Inflammatory macrophage (primary cell): ENCODE data around the gene CLDN24.

Experiments used
- DNase-seq, 2 donors: peaks; one replicate each; pipeline ENCODE4 v3.0.0-alpha.2; 2020 to 2022

CLDN24 gene

DNA sequence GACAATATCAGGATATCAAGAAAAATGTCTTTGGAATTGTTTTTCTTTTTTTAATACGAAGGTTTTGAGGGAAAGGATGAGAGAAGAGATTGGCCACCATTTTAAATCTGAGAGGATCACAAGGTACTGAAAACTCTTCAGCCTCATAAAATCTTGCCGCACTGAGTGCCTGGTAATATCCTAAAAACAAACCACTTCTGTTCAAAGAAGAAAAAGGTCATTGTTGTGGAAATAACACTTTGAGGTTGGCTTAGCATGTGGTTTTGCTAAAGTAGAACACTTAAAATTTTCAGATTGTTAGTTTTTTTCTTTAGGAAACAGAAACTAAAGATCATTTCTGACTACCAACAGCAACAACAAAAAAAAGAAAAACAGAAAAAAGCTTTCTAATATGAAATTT lies 1.1 kb downstream of the CLDN24 start:
- DNase-seq: no peak

DNA sequence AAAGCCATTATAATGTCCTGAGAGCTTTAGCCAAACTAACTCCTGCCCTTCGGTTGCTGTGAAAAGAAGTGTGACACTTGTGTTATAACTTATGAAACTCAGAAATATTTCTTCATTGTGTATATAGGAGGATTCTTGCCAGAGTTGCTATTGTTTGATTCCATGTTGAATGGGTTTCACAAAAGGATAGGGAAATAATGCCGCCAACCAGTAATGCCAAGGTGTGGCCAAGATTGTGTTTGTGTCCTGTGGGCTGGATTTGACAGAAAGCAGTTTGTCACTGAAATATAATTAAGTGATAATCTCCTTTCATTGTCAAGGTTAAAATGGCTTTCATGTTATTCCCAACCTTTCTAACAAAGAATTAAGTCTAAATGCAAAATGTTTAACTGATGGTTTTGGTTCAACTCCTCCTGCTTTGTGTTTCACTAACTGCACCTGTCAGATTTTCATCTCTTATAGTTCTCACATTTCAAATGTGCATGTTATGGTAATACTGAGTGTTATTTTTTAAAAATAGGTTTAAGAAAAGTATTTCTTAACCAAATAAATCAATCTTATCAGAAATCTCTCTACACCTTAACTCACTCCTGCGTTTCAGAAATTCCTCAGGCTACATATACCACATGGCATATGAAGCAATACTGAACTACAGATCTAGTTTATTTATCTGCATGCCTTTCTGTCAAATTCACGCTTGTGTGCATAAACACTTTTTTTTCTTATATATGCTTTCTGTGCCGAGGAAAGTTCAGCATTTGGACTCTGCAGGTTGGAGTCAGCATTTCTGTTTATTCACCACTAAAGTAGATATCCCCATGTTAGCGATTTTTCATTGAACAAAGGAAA lies 1.8 kb downstream of the CLDN24 start, which contains the start of gene CLDN22:
TSS of gene CLDN22 (minus strand) at position 66 of the 849 bp plus-strand sequence. CDS start at position 8, 58 bp downstream.
- no peak for DNase-seq

DNA sequence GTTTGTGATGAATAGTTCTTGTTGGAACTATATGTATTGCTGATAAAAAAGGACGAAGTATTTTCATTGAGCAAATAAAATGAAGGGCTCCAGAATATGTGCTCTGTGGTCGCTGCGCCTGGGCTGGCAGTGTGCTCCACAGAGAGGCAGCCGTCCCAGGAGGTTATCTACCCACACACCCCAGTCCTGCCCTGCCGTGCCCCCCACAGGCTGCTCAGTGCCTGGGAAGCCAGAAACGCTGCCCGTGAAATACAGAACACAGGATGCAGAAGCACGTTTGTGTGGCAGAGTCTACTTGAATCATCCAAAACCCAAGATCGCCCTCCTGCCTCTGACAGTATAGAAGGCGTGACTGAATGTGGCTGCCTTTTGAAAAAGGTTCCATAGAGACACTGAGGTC lies 3.6 kb downstream of the CLDN24 start:
- DNase-seq: no peak

DNA sequence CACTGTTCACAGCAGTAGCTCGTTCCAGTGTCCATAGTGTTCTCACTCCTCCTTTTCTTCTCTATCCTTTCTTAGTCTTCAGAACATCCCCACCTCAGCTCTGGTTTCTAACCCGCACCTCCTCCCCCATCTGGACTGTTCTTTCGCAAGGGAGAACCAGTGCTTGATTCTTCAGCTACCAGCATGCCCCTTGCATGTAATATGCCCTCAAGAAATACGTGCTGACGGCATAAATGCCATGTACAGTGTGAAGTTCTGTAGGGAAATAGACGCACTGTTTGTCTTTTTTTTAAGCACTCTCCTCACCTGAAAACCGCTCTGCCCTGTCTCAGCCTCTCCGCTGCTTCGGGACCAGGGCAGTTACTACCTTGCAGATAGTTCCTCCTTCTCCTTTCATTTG lies 7.4 kb downstream of the CLDN24 start:
- DNase-seq: no peak

DNA sequence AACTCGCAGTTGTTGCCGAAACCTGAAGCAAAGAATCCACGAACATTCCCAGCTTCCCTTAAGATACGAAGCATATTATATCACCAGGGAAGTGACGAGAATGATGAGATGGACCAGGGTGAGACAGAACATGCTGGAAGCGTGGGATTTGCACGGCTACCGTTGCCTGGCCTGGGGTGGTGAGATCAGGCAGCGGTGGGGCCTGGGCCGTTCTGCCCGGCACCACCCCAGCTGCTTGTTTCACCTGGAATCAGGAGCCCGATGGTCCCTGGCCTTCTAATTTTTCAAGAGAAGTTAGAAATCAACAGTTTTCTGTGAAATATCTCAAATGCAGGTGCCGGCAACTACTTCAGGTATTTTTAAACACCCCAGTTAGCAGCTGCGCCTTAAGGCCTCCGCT lies 7.9 kb downstream of the CLDN24 start:
- DNase-seq: no peak

DNA sequence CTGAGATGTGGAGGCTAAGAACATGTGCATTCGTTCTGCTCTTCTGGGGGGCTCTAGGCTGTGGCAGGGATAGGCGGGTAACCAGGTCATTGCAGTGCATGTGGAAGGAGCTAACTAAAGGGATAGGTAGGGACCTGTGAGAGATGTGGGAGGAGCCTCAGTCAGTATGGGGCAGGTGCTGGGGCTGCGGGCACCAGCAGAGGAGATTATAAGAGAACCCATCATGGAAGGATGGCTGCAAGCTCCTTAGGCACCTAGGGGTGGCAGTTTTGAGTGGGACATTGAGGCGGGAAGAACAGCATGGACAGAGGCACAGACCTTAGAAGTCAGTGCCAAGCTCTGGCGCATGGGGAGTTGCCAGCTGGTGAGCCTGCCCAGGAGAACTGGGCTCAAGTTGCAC lies 9.4 kb downstream of the CLDN24 start:
- DNase-seq: no peak

DNA sequence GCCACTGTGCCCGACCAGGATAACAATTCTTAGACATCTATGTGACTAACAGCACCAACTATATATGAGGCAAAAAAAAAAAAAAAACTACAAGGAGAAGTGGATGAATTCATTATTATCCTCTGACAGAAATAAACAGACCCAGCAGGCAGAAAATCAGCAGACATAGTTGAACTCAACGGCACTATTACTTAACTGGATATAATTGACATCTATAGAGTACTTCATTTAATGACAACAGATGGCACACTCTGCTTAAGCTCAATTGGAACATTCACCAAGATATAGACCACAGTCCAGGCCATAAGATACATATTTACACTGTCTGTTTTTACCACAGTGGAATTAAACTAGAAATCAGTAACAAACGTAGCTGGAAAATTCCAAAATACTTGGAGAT lies 15.4 kb downstream of the CLDN24 start:
- DNase-seq: no peak

DNA sequence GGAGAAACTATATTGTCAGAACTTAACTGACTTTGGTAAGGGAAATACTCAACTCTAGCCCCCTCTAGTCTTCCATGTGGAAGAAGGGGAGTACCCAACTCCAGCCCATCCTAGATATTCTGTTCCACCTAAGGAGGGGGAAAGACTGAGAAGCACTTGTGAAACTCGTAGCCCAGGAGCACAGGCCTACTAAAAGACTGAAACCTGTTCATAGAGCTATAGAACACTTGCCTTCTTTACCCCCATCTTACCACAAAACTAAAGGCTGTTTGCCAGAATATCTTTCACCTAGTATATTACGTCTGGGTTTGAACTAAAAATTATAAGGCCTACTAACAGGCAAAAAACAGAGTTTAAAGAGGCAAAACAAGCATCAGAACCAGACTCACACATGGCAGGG lies 17.7 kb downstream of the CLDN24 start:
- no peak for DNase-seq

DNA sequence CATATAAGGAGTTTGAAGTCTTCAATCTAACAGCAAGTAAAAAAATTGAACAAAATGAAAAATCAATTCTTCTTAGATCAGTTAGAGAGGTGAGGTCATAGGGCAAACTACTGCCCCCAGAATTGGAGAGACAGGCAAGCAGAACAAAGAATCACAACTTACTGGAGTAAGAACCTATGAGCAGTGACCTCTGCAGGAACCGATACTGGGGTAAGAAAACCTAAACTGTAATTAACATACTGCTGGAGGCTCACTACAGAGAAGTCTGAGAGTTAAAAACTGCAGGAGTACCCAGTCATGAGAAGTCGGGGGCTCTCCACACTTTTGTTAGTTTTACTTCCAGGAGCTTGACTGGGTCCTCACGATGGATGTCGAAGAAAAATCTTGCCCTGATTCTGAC lies 18.2 kb downstream of the CLDN24 start:
- no peak for DNase-seq

DNA sequence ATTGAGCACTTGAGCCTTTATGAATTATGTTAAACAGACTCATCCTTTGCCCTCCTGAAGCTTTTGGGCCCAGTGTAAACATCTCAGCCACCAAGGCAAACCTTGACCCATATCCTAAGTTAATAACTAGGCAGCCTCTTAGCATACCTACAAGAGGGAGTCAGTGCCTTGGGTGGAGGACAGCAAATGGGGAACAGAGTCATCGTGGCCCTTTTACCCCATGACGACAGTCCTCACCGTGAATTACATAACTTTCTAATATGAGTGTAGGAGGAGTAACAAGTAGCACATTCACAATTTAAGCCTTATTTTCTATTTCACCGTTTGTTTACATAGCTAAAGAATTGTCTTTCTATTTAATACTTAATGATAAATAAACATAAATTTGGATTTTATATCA lies 18.9 kb downstream of the CLDN24 start:
- peak; percentile 55 to 75 for DNase-seq

DNA sequence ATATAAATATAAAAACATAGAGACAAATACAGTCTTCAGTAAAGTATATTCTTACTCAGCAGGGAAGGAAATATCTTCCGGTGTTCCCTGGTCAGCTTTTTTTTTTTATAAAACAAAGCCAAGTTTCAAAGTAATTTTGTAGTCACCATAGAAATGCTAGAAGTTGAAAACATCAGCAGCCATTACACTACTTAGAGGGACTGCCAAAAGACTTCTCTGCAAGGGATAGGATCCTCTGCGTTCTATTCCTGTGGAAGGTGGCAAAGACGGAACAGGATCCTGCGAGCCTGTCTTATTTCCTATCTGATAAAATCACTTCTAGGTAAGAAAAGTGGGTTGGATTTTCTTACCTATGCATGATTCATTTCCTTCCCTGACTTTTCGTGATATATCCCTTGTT lies 21.6 kb downstream of the CLDN24 start:
- no peak for DNase-seq

DNA sequence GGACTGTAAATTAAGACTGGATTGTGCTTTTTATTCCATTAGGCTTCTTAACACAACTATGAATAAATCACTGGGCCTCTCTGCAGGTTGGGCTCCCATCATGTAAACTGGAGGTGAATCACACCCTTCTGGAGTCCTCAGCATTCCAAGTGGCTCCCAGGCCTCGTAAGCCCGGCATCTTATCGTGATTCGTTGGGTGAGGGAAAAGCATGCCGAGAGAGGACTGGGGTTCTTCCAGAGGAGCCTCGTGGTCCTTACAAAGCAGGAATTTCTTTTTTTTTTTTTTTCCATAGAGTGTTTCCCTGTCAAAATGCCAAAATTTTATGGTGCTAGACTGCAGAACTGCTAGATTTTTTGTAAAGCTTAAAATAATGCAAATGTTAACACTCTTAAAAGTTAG lies 22.2 kb downstream of the CLDN24 start:
- DNase-seq: no peak

DNA sequence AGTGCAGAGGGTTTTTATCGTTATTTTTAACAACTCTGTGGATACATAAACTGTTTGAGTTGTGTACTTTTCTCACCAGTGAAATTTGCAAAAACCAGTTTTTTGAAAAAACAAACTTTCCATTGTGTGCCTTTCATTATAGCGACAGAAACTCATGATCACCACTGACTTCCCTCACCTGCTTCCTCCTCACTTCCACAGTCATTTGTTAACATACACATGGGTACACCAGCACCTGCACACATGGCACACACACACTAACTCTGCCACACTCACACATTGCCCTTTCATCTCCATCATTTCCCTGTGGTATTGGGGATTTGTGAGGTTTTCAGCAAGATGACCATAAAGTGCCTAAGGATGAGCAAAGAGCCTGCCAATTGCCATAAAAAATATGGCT lies 22.8 kb downstream of the CLDN24 start:
- DNase-seq: no peak

DNA sequence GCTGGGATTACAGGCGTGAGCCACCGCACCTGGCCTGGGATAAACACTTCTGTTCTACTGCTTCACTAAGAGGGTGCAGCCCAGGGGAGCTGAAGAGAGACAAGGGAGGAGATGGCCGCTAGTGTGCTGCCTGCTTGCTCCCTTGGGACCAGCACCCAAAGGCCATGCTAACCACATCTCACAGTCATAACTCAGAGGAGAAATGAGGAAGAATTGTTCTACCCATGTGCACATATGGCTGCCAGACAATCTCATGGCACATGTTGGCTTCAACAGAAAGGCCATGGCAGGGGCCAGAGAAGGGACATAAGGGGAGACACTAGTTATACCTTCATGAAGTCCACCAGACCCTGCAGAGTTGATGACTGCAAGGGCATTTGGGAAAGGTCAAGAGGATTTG lies 24.6 kb downstream of the CLDN24 start:
- no peak for DNase-seq

DNA sequence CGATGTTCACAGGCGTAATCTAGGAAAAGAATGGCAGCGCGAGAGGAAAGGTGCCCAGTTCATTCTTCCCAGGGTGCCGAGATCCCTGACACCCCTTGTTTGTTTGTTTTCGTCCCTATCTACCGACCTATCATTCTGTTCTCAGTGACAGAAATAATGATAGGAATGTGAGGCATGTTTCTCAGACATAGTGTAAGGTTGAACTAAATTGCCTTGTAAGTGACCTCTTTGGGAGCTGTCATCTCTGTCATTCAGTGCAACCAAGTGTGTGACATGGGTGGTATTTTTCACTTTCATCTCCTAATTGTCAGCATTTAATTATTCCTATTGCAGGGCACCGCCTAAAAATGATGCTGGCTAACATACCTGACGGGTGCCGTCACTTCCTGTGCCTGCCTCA lies 26.5 kb downstream of the CLDN24 start:
- DNase-seq: no peak

DNA sequence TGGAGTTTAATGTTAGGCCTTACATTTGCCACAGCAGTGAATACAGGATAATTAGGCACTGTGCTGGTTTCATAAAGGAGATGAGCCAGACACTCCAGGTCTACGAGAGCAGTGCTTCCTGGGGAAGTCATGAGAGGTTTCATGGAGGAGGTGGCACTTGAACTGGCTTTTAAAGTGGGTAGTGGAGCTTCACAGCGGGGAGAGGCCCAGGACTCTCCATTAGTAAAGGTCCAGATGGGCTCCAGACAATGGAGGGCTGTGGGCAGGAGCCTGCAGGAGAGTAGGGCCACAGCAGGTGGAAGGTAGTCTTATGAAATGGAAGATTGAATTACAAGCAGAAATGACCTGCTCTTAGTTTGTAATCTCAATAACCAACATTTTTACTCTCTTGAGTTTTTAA lies 31.2 kb downstream of the CLDN24 start:
- no peak for DNase-seq

DNA sequence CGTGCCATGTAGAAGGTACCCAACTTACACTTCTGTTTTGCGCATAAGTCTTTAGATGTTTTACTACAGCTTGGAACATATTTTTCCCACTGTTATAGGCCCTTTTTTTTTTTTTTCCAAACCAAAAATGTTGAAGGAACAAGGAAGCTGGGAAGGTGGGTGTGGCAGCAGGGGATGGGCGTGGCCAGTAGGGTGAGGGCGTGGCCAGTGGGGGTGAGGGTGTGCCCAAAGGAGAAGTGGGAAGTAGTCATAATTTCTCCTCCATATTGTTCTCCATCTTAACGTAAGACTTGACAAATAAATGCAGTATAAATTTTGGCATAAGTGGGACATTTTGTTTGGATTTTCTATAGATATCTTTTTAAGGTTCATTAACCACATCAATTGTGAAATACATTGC lies 32.5 kb downstream of the CLDN24 start:
- peak; percentile 5 to 14 for DNase-seq

DNA sequence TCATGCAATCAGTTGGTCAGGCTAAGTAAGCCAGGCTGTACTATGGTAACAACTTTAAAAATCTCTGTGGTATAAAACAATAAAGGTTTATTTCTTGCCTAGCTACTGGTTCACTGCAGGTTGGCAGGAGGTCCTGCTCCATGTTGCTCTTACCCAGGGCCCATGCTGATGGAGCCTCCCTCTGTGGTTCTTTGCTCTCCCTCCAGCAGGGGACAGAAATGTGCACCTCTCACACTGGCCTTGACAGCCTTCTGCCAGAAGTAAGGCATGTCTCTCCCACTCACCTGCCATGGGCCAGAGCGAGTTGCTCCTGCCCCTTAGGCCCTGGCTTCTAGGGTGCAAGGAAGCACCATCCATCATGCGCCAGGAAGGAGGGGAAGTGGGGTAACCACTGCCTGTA lies 33.3 kb downstream of the CLDN24 start:
- no peak for DNase-seq

DNA sequence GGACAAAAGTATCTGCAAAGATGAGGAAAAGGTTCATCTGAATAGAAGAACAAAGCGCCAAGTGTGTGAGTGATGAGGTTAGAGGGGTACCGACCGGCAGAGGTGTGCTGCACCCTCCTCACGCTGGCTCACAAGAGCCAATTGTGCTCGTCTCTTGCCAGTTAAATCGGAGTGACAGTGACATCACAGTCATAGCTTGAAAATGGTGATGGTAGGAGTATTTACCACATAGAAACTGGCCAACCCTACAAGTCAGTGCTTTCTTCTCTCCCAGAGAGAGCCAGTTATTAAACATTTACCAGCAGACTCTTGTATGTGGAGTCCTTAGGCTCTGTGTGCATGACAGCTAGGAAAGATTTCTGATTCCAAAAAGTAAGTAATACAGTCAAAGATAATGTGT lies 34.5 kb downstream of the CLDN24 start:
- DNase-seq: no peak

DNA sequence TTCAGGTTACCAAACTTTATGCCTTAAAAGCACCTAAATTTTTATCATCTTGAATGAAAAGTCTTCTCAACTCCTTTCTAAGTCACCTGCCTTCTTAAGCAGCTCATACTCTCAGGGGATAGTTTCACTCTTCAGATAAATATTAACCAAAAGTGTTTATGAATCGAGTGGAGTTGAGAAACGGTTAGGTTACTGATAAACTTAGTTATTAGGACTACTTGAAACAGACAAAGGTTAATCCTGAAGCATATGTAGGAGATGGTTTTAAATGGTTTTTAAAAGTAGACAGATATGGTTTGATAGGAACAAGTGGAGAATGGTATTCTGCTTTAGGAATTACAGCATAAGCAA lies 34.9 kb downstream of the CLDN24 start:
- no peak for DNase-seq

DNA sequence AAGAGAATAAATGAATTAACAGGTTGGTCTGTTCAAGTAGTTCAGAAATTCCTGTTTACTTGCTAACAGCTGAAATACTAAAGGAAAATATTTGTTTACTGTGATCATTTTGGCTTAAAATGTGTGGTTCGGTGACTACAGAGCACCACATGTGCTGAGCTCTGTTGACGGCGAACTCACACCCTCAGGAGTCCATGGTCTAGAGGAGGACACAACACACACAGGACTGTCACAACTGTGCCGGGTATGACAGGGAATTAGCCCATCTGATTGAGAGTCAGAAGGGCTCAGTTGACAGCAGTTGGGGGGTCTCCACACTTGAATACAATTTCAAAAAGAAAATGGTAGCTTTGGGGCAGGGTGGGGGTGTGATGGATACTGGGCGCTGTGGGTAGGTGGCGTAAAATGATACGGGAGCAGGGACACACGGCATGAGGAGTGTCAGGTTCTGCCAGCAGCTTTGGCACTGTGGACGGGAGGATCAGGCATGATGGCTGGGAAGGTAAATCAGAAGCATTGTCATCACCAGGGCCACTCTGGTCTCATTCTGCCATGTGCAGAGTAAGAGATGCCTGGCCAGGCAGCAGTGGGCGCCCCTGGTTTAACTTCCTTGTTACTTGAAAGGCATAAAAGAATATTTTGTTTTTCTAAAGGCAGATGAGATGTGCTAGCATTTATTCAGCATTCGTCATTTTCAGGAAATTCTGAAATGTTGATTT lies 35.5 kb downstream of the CLDN24 start:
- DNase-seq: no peak

DNA sequence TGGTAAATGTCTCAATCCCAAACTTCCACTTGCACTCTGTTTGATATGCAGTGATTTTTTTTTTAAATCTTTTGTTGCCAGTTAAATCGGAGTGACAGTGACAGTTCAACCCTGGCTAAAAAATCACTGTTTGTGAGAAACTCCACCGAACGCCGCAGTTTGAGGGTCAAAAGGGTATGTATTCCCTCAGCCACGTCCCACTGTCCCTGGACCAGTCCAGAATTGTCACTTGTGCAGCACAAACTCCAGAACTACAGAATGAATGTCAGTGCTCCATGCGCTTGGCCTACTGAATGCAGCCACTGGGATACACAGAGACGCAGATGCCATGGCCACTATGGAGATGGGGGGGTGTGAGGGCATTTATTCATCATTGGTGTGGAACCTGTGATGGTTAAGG lies 36.3 kb downstream of the CLDN24 start:
- no peak for DNase-seq

DNA sequence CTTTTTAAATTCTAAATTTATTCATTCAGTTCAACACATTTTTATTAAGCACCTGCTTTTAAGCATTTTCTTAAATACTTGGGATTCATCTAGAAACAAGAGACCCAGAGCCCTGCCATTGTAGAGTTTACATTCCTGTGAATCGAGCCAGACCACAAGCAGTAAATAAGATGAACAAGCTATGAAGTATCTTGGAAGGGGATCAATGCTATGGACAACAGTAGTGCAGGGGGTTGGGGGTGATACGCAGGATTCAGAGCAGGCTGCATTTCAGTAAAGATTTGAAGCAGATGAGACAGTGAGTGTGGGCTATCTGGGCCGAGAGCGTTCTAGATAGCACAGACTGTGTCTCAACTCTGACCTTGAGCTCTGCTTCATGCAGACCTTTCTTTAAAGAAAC lies 37.3 kb downstream of the CLDN24 start:
- no peak for DNase-seq

DNA sequence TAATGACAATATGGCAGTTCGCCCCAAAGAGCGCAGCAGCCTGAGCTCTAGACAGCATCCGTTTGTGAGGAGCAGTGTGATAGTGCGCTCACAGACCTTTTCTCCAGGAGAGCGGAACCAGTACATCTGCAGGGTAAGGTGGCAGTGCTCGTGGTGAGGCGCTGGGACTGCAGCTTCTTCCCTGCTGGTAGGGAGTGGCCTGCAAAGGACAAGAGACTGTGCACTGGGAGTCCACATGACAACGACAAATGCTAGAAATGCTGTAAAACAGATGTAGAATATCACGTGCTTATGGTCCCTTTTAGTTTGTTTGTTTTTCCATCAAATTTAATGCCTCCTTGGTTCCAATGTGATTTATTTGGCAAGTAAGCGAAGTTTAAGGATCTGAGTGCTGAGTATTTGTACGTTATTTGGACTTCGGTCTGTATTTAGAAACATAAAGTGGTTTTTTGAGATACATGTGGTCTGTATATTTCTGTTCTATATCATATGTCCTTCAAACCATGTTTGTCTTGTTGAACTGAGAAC lies 37.9 kb downstream of the CLDN24 start:
- DNase-seq: no peak
